HG02678 (cell line): Measurements from ENCODE around the gene ERC2.

ENCODE experiments used
- ATAC-seq: cut with Tn5 transposase; IDR thresholded peaks from one replicate; pipeline ENCODE4 v1.9.1; 2021; ENCODE audit warnings: mild to moderate bottlenecking, moderate library complexity; ENCODE audit not compliant: unreplicated experiment

The ERC2 gene

GRCh38 chr3:55659701-55660100 is 808.6 kb downstream of the ERC2 start:
- no peak for ATAC-seq

DNA sequence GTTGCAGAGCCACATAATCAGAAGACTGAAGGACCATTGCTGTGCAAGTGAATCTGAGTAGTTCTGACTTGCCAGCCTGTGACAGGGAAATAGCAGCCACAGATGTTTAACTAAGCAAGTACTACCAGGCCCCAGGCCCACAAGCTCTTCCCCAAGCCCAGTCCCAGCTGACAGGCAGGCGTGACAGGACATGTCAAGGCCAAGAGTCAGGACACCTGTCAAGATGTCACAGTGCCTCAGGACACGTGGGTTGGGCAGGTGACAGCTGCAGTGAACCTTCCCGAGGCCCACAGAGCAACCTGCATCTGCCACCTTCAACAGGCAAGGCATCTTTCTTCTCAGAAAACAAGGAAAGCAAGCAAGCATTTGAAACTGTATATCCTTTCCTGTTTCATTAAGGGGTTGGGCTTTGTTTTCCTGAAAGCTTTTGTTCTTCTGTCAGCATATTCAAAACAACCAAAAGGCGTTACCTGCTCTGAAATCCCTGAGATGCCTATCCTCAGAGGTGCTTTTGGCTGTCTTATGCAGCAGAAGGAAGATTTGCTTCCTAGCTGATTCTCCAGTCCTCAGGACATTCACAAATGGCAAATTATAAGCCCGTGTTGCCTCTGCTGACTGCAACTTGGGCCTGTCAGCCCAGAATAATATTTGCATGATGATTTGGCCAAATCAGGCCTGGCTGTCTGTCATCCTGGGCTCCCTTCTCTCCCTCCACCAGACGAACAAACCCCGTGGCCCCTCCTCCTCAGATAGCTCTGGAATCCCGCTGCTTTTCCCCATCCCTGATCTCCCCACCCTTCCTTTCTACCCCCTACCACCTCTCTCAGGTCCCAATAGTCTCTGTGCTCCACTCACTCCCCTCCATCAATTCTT is 809.3 kb downstream of the ERC2 start:
- no peak for ATAC-seq

DNA sequence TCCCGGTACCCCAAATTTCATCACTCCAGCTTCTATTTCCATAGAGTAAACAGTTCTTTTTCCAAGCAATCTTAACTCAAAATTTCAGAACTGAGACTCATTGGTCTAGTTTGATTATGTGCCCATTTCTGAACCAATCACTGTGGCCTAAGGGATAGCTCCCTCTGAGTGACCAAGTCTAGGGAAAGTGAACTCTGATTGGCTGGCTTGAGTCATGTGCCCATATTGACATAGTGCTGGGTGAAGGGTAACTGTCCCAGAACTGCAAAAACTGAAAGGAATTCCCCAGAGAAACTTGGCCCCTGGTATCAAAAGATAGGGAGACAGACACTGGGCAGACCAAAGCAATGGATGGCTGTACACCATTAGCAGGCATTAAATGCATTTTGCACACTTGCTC is 810.0 kb downstream of the ERC2 start:
- no peak for ATAC-seq

DNA sequence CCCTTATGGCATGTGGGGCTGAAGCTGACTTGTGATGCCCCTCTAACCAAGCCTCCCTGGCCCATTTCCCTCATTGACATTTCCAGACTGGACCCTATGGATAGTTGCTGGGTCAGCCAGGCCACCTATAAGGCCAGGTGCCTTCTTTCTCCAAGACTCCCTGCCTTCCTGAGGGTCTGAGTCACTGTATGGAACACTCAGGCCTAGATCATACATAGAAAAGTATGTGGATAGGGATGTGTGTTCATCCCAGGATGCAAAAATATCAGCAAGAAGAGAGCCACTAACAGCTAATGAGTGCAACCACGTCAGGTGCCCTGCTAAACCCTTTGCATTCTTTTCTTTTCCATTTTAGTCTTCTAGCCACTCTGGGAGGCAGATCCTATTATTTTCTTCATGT is 812.7 kb downstream of the ERC2 start:
- no peak for ATAC-seq

- ATAC-seq, result peak; percentile 84
These were observed 814.0 kb downstream of the ERC2 start for GRCh38 chr3:55654123-55654760.

GRCh38 chr3:55651011-55651410 is 817.3 kb downstream of the ERC2 start:
- ATAC-seq, result no peak

- ATAC-seq, result no peak
These were observed 818.3 kb downstream of the ERC2 start for GRCh38 chr3:55650011-55650410.

DNA sequence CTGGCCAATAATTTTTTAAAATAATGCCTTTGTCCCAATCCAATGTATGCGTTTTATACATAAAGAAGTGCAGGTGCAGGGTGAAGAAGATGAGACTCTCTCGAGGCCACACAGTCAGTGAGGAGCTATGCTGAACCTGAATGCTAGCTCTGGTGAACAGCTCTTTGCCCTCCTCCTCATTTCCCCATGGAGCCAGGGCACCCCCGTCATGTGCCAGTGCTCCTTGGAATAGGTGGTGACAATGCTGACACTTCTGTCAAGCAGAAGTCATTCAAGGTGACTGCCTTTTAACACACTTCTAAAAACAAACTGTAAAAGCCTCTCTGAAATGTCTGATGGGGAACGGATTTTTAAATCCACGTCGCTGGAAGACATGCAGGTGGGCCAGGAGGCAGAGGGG is 818.7 kb downstream of the ERC2 start:
- no peak for ATAC-seq

DNA sequence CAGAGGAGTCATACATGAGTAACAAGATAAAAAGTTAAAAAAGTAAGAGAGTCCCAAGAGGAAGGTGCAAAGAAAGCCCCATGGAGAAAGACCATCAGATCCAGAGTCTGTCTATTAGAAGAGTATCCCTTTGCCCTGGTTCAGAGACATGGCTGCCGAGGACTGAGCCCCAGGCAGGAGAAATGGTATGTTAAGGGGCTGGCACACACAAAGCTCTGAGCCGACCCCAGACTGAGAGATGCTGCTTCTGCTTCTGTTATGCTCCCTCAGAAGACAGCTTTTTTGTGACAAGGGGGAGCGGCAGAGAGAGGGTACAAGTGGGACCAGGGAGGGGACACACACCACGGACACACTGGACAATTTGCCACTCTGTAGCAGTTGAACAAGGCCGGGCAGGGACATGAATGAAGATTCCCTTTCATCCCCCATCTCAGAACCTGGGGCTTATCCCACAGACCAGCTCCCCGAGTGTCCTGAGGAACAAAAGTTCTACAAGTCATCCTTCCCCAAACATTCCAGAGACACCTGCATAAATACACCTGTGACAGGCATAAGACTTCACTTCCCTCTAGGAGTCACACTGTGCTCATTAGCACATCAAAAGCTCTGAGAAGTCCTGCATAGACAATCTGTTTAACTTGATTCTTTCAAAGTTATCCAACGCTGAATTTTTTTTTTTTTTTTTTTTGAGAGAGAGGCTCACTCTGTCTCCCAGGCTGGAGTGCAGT is 819.5 kb downstream of the ERC2 start:
- ATAC-seq, result no peak

DNA sequence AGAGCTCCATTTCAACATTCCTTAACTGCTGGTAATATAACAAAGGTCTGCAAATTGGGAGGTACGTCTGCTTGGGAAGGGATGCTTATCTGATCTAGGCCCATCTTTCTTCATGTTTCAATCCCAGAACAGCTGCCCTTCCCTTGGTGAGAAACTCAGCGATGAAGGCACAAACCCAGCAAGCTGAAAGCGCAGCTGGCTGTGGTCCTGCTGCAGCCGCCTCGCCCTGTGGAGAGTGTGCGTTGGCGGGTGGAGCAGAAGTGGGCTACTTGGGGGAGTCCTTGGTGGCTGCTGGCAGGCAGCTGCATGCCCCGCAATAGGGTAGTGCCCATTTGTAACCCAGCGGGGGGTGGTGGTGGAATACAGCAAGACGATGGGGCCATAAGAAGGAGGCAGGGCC is 820.6 kb downstream of the ERC2 start:
- no peak for ATAC-seq

DNA sequence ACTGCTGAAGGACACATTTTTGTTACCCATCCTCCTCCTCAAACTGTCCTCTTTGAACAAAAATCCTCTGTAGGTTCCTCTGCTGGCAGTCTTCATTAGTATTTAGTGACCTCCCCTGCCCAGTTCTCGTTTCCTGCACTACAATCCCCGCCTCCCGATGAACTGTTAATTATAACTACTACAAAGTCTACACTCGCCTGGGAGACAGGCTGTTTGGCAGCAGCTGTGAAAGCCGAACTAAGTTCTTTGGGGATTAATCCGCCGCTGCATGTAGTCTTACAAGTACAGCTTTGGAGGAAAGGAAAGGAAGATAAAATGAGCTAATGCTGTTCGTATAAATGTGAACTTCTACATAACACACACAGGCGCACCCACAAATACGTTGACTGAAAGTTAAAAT is 821.2 kb downstream of the ERC2 start:
- ATAC-seq, result no peak

- no peak for ATAC-seq
These were observed 822.1 kb downstream of the ERC2 start for GRCh38 chr3:55646121-55646520.

DNA sequence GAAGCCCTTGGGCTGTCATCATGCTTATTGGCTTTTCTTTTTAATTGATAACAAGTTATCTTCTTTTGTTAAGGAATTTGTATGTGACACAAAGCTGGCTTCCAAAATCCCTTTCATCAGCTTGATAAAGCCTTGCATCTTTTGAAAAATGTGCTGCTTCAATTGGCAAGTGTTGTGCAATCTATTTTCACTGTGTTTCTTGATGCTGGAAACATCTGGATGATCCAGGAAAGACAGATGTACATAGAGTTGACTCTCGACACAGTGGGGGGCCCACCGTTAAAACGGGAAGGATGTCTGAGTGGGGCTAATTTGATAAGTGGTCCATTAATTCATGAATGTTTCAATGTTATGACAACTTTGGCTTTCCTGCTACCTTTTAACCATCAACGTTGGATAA is 822.8 kb downstream of the ERC2 start:
- no peak for ATAC-seq

- no peak for ATAC-seq
These were observed 825.0 kb downstream of the ERC2 start for GRCh38 chr3:55643283-55643682.

DNA sequence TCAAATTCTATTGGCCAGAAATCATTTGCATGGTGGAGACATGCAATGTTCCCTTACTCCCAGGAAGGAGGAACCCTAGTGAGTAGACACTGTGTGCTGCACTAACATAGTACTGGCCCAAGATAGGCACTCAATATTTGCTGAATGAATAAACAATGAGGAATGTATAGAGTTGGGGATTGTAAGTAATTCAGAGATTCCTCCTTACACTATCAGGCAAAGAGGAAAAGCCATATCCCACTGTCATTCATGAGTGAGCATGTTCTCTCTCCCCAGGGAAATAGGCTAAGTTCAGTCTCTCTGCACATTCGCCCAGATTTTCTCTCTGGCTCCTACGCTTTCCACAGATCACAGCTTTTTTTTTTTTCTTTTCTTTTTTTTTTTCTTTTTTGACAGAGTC is 826.3 kb downstream of the ERC2 start:
- no peak for ATAC-seq

GRCh38 chr3:55639896-55640765 is 828.1 kb downstream of the ERC2 start:
- ATAC-seq, result no peak

DNA sequence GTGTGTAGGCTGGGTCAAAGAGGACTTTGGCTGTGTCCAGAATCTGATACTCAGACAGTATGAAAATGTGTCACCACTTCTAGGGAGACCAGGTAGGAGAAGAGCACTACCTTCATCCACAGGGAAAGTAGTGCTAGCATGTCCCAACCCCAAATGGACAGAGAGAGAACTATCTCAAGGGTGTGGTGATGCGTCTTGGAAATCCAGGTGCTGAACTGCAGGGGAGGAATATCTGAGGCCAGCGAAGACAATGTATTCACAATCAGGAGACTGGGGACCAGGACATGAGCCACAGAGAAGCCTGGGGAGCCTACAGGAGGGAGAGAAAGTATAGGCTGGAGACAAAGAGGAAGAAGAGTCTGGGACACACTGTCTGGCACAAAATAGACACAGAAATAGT is 829.1 kb downstream of the ERC2 start:
- no peak for ATAC-seq

DNA sequence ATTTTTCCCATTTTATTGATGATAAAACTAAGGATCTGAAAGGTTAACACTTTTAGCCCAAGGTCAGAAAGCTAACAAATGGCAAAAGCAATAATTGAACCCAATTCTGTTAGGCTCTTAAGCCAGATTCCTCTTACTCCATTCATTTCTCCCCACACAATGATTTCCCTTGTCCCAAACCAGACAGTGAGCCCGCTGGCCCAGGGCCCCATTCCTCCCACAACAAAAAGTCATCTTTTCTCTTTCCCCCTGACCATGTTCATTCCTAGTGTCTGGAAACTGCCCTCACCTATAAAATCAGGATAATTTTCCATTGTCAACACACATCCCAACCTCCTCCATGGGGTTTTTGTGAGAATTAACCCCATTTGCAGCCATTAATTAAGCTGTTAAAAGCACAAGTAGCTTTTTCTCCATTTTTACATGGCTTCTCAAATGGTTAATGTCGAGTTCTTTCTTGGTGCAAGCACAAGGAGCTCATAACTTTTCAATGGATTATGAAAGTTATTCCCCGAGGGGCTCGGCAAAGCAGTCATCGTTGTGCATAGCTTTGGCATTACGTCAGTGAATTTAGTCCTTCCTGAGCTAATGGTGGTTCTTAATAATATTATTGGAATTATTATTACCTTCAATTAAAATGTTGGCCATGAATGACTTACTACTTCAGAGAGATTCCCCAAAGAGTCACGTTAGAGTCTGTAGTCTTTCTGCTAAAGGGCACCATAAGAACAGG is 830.2 kb downstream of the ERC2 start:
- no peak for ATAC-seq

- ATAC-seq, result no peak
These were observed 831.7 kb downstream of the ERC2 start for GRCh38 chr3:55636300-55637195.
